Testis (tissue), 5 donors: ENCODE data around the gene ZNF625. TPM values are rescaled to one million over a fixed set of nuclear protein-coding genes. Genes with fewer than 3 reads are reported as not detected.

Source experiments
- DNase-seq: peaks from one replicate; pipeline ENCODE4 v3.0.0-alpha.2; 2019
- H3K27ac ChIP-seq, 2 donors: fragments of 200-600 bp; sonication (generic); one replicate each; pipeline ENCODE4 v1.5.1; 2019
- H3K27me3 ChIP-seq: fragments of 200-600 bp; sonication (generic); one replicate; pipeline ENCODE4 v1.5.1; 2019
- H3K36me3 ChIP-seq: fragments of 200-600 bp; sonication (generic); one replicate; pipeline ENCODE4 v1.5.1; 2017; ENCODE audit warnings: low read depth; ENCODE audit errors: missing control alignments
- H3K4me1 ChIP-seq: fragments of 200-600 bp; sonication (generic); one replicate; pipeline ENCODE4 v1.5.1; 2019
- H3K4me3 ChIP-seq, 2 donors: fragments of 200-600 bp; sonication (generic); one replicate each; pipeline ENCODE4 v1.5.1; 2017 to 2019
- H3K9me3 ChIP-seq: fragments of 200-600 bp; sonication (generic); one replicate; pipeline ENCODE4 v1.5.1; 2017
- POLR2A ChIP-seq: fragments of 450-650 bp; IDR thresholded peaks from one replicate; pipeline ENCODE4 v1.6.1; 2017; ENCODE audit warnings: antibody characterized with exemption, mild to moderate bottlenecking, moderate library complexity
- WGBS, 2 donors: methylation state at CpG; one replicate each; pipeline ENCODE4 v1.1.5; 2018; 5-methylcytosine and 5-hydroxymethylcytosine counted together
- intact Hi-C: fragments of 100-400 bp; cut with DNase I; formaldehyde crosslinking; loops from one replicate; pipeline ENCODE4 v1.15.1; 2023; ENCODE audit warnings: low total_unique reads
- long read RNA-seq, 2 donors: transcript quantifications; one replicate each; lab custom pipeline, GENCODE V29; 2026
- polyA plus RNA-seq: library from polyadenylated mRNA; stranded (reverse); fragments of 350-450 nt; fragmentation: Illumina TruSeq; extraction: RNeasy Lipid Tissue Mini Kit (QIAGEN cat#74804); gene quantifications from one replicate; pipeline ENCODE4 v1.2.3, GENCODE V29; 2014; ENCODE audit warnings: low read depth, low replicate concordance; ENCODE audit not compliant: insufficient read depth
- total RNA-seq, 2 donors: library from RNA; depleted of rRNA; stranded (reverse); fragments of >200 nt; gene quantifications; one replicate each; pipeline ENCODE4 v1.2.3, GENCODE V29; 2016
- TF ChIP-seq, protein P1 (sequence below), 3 experiments: fragments of 450-650 bp in 2 of 3; fragments of 200-600 bp in 1 of 3; sonication (generic) in 1 of 3; IDR thresholded peaks; one replicate each; pipeline ENCODE4 v1.5.1; 2016 to 2019; ENCODE audit warnings: antibody characterized with exemption in 3 of 3, mild to moderate bottlenecking in 2 of 3, moderate library complexity in 1 of 3

Gene ZNF625
- 1 to 10 TPM; 6.5 to 8.2 TPM for total RNA-seq
- polyA plus RNA-seq, result 1.4 TPM
- long read RNA-seq, donor 1, partial matches to known transcripts, result 0 of 1 reads
- long read RNA-seq, donor 1, other reads (novel, unspliced or antisense), result 0 of 1 reads
- long read RNA-seq, donor 2, partial matches to known transcripts, result 0 of 4 reads
- long read RNA-seq, donor 2, other reads (novel, unspliced or antisense), result 0 of 4 reads

- 0 to 2% methylated on average over 7 to 57 of the region's 58 CpGs for WGBS, 2 donors
- peak; percentile 95 for DNase-seq
- intact Hi-C loops, result no loop called here
- H3K4me1 ChIP-seq, result peaks cover 11% of the 10 kb centered on the region
- no peaks in the 10 kb centered on the region for H3K27me3 ChIP-seq
- peak within 1 kb of the TSS; percentile 78 to 79 for H3K4me3 ChIP-seq
- peak within 1 kb of the TSS; percentile 53 to 77 for H3K27ac ChIP-seq
- no peaks in the 10 kb centered on the region for H3K9me3 ChIP-seq
- TF ChIP-seq, protein P1, sequence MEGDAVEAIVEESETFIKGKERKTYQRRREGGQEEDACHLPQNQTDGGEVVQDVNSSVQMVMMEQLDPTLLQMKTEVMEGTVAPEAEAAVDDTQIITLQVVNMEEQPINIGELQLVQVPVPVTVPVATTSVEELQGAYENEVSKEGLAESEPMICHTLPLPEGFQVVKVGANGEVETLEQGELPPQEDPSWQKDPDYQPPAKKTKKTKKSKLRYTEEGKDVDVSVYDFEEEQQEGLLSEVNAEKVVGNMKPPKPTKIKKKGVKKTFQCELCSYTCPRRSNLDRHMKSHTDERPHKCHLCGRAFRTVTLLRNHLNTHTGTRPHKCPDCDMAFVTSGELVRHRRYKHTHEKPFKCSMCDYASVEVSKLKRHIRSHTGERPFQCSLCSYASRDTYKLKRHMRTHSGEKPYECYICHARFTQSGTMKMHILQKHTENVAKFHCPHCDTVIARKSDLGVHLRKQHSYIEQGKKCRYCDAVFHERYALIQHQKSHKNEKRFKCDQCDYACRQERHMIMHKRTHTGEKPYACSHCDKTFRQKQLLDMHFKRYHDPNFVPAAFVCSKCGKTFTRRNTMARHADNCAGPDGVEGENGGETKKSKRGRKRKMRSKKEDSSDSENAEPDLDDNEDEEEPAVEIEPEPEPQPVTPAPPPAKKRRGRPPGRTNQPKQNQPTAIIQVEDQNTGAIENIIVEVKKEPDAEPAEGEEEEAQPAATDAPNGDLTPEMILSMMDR (IDR thresholded peaks at IDR 0.05), result no peak
- no peak for TF ChIP-seq POLR2A
- H3K36me3 ChIP-seq, result no peaks in the 10 kb centered on the region
These were observed at the start of gene ZNF625 for GRCh38 chr19:12156223-12157058. Gene ZNF625, minus strand, starts transcription at chr19:12156734. Its CDS starts 176 bp downstream, at chr19:12156558.

DNA sequence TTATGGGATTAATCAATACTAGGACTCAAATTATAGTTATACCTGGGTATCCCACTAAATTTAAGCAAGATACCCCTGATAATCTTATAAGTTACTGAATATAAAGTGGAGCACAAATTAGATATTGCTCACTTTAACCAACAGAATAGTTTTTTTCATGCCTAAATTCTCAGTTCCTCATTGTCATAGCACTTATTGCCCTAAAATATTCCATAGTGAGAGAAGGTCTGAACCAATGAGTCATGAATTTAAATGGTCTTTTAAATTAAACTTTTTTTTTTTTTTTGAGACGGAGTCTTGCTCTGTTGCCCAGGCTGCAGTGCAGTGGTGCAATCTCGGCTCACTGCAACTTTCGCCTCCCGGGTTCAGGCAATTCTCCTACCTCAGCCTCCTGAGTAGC, 48.8 kb upstream of the ZNF625 start:
- H3K27me3 ChIP-seq, result no peaks in the 10 kb centered on the region
- H3K36me3 ChIP-seq, result no peaks in the 10 kb centered on the region
- WGBS, 2 donors, result 96 to 97% methylated on average over 4 of the region's 4 CpGs
- H3K9me3 ChIP-seq, result no peaks in the 10 kb centered on the region
- H3K4me1 ChIP-seq, result no peaks in the 10 kb centered on the region
- H3K4me3 ChIP-seq, result no peak overlapping the region
- no peak for DNase-seq
- H3K27ac ChIP-seq, result no peak overlapping the region
- no peak for TF ChIP-seq POLR2A
- TF ChIP-seq, protein P1 (IDR thresholded peaks at IDR 0.05), result no peak
- intact Hi-C loops, result no loop called here

GRCh38 chr19:12202250-12202649, 45.7 kb upstream of the ZNF625 start:
- WGBS, 2 donors, result 55 to 70% methylated on average over 4 of the region's 4 CpGs
- no peaks in the 10 kb centered on the region for H3K4me1 ChIP-seq
- no peak overlapping the region for H3K27ac ChIP-seq
- intact Hi-C loops, result no loop called here
- TF ChIP-seq POLR2A, result no peak
- TF ChIP-seq, protein P1 (IDR thresholded peaks at IDR 0.05), result no peak
- H3K27me3 ChIP-seq, result no peaks in the 10 kb centered on the region
- no peaks in the 10 kb centered on the region for H3K36me3 ChIP-seq
- H3K9me3 ChIP-seq, result no peaks in the 10 kb centered on the region
- DNase-seq, result peak; percentile 44
- no peak overlapping the region for H3K4me3 ChIP-seq

DNA sequence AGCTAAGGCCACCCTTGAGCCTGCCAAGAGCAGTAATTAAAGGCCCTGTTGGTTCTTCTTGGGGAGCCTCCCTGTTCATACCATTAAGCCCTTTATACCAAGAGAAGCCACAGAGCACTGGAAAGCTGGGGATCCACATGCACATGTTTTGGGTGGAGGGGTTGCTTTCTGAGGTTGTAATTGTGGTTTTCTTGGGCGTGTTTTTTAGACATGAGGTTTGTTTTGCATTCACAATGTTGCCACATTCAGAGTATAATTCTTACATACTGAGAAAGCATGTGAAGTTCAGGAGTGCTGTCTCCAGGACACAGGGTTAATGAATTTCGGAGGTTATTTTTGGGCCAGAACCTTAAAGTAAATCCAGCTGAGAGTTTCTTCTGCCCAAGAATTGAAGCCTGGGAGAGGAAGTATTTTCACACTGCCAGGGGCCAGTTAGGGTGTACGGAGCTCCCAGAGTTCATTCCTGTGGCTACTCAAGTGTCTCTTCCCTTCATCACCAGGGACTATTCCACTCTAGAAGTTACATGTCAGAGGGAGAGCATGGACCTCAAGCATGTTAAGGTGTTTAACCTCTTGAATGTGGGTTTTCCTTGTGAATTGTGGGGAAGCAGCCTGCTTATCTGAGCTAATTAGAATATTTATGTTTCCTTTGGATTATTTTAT, 43.4 kb upstream of the ZNF625 start:
- TF ChIP-seq POLR2A, result no peak
- TF ChIP-seq, protein P1 (IDR thresholded peaks at IDR 0.05), result no peak
- Histone ChIP-seq H3K27ac (no peak overlapping the region), H3K4me1 (no peaks in the 10 kb centered on the region), H3K36me3 (no peaks in the 10 kb centered on the region), H3K9me3 (no peaks in the 10 kb centered on the region), H3K4me3 (no peak overlapping the region), H3K27me3 (no peaks in the 10 kb centered on the region)
- 71 to 85% methylated on average over 3 of the region's 3 CpGs for WGBS, 2 donors
- no peak for DNase-seq
- intact Hi-C loops, result no loop called here
